ELR (cell line): ENCODE measurements around the gene MYLK2.
A peak's percentile ranks its signal among the peaks of the same experiment; 100 is the strongest.

Experiments
- DNase-seq: peaks from one replicate; pipeline ENCODE4 v3.0.0-alpha.2; 2015; ENCODE audit warnings: low read depth

The MYLK2 gene

GRCh38 chr20:31872406-31872805 is 53.2 kb downstream of the MYLK2 start:
- no peak for DNase-seq

- DNase-seq, result no peak
Observed at GRCh38 chr20:31875671-31876070, 56.5 kb downstream of the MYLK2 start.

- DNase-seq, result no peak
Observed at GRCh38 chr20:31877684-31878083, 58.5 kb downstream of the MYLK2 start.

- DNase-seq, result peak; percentile 99
Observed at GRCh38 chr20:31879143-31879987, 60.2 kb downstream of the MYLK2 start.

- DNase-seq, result no peak
Observed at GRCh38 chr20:31881945-31882344, 62.8 kb downstream of the MYLK2 start.

GRCh38 chr20:31883829-31884228 is 64.7 kb downstream of the MYLK2 start:
- no peak for DNase-seq
